Measurements from ENCODE around the gene KIN. TPM values are rescaled to one million over a fixed set of nuclear protein-coding genes. Genes with fewer than 3 reads are reported as not detected.

The KIN gene
- total RNA-seq, 2 donors from 2014 or later, result 6.3 to 8.6 TPM

- H3K9me3 ChIP-seq (ENCODE audit: control insufficient read depth, low read length, poor library complexity, severe bottlenecking), result no peaks in the 10 kb centered on the region
- ATAC-seq, result no peak
- H3K36me3 Mint-ChIP-seq (ENCODE audit: low read depth), result peaks cover 2% of the 10 kb centered on the region
- H3K27me3 Mint-ChIP-seq, result peaks cover 31% of the 10 kb centered on the region
- H3K27ac Mint-ChIP-seq, result no peak overlapping the region
- H3K4me3 Mint-ChIP-seq, result no peak overlapping the region
- no peak for DNase-seq
- no peaks in the 10 kb centered on the region for H3K4me1 Mint-ChIP-seq
These were observed 79.8 kb downstream of the KIN start for GRCh38 chr10:7707858-7708622.

GRCh38 chr10:7707102-7707501 is 80.7 kb downstream of the KIN start:
- no peaks in the 10 kb centered on the region for H3K9me3 ChIP-seq (ENCODE audit: control insufficient read depth, low read length, poor library complexity, severe bottlenecking)
- peaks cover 2% of the 10 kb centered on the region for H3K36me3 Mint-ChIP-seq (ENCODE audit: low read depth)
- H3K27me3 Mint-ChIP-seq, result peaks cover 32% of the 10 kb centered on the region
- no peaks in the 10 kb centered on the region for H3K4me1 Mint-ChIP-seq
- ATAC-seq (no peak), DNase-seq (no peak)
- H3K27ac Mint-ChIP-seq, result no peak overlapping the region
- no peak overlapping the region for H3K4me3 Mint-ChIP-seq

- Mint-ChIP-seq H3K4me3 (no peak overlapping the region), H3K36me3 (ENCODE audit: low read depth) (peaks cover 2% of the 10 kb centered on the region), H3K27ac (no peak overlapping the region), H3K4me1 (no peaks in the 10 kb centered on the region), H3K27me3 (peaks cover 27% of the 10 kb centered on the region)
- DNase-seq (no peak), ATAC-seq (no peak)
- H3K9me3 ChIP-seq (ENCODE audit: control insufficient read depth, low read length, poor library complexity, severe bottlenecking), result no peaks in the 10 kb centered on the region
These were observed 81.2 kb downstream of the KIN start for GRCh38 chr10:7706534-7707073.

- H3K4me3 Mint-ChIP-seq, result no peak overlapping the region
- DNase-seq (no peak), ATAC-seq (no peak)
- H3K9me3 ChIP-seq (ENCODE audit: control insufficient read depth, low read length, poor library complexity, severe bottlenecking), result no peaks in the 10 kb centered on the region
- H3K4me1 Mint-ChIP-seq, result no peaks in the 10 kb centered on the region
- H3K27ac Mint-ChIP-seq, result no peak overlapping the region
- H3K36me3 Mint-ChIP-seq (ENCODE audit: low read depth), result peaks cover 2% of the 10 kb centered on the region
- peaks cover 26% of the 10 kb centered on the region for H3K27me3 Mint-ChIP-seq
These were observed 82.5 kb downstream of the KIN start for GRCh38 chr10:7705341-7705740.

- Mint-ChIP-seq H3K4me3 (no peak overlapping the region), H3K4me1 (no peaks in the 10 kb centered on the region), H3K36me3 (ENCODE audit: low read depth) (peaks cover 2% of the 10 kb centered on the region), H3K27me3 (peaks cover 35% of the 10 kb centered on the region), H3K27ac (no peak overlapping the region)
- DNase-seq (no peak), ATAC-seq (no peak)
- no peaks in the 10 kb centered on the region for H3K9me3 ChIP-seq (ENCODE audit: control insufficient read depth, low read length, poor library complexity, severe bottlenecking)
These were observed 83.4 kb downstream of the KIN start for GRCh38 chr10:7704071-7705016.

- Mint-ChIP-seq H3K4me3 (no peak within 1 kb of the TSS), H3K27me3 (peaks cover 42% of the 10 kb centered on the region), H3K4me1 (no peaks in the 10 kb centered on the region), H3K36me3 (ENCODE audit: low read depth) (peaks cover 2% of the 10 kb centered on the region), H3K27ac (no peak within 1 kb of the TSS)
- ATAC-seq (no peak), DNase-seq (no peak)
- H3K9me3 ChIP-seq (ENCODE audit: control insufficient read depth, low read length, poor library complexity, severe bottlenecking), result no peaks in the 10 kb centered on the region
These were observed 84.7 kb downstream of the KIN start, which contains the start of gene ITIH2 for GRCh38 chr10:7703140-7703539. TSS of gene ITIH2 (plus strand) at chr10:7703316. CDS start at chr10:7703435, 119 bp downstream.

GRCh38 chr10:7702288-7702812 is 85.4 kb downstream of the KIN start:
- peaks cover 2% of the 10 kb centered on the region for H3K36me3 Mint-ChIP-seq (ENCODE audit: low read depth)
- H3K4me3 Mint-ChIP-seq, result no peak overlapping the region
- no peak overlapping the region for H3K27ac Mint-ChIP-seq
- H3K27me3 Mint-ChIP-seq, result peaks cover 50% of the 10 kb centered on the region
- no peaks in the 10 kb centered on the region for H3K9me3 ChIP-seq (ENCODE audit: control insufficient read depth, low read length, poor library complexity, severe bottlenecking)
- H3K4me1 Mint-ChIP-seq, result peaks cover 2% of the 10 kb centered on the region
- no peak for DNase-seq
- ATAC-seq, result no peak

GRCh38 chr10:7701158-7701742 is 86.5 kb downstream of the KIN start:
- H3K27me3 Mint-ChIP-seq, result peaks cover 44% of the 10 kb centered on the region
- no peak for DNase-seq
- H3K4me1 Mint-ChIP-seq, result peaks cover 2% of the 10 kb centered on the region
- no peak overlapping the region for H3K4me3 Mint-ChIP-seq
- H3K36me3 Mint-ChIP-seq (ENCODE audit: low read depth), result no peaks in the 10 kb centered on the region
- no peak overlapping the region for H3K27ac Mint-ChIP-seq
- no peaks in the 10 kb centered on the region for H3K9me3 ChIP-seq (ENCODE audit: control insufficient read depth, low read length, poor library complexity, severe bottlenecking)
- no peak for ATAC-seq

Other genes starting within 250 kb of the KIN start
- not detected for gene ITIH5, start 121.0 kb downstream of the KIN start, total RNA-seq
- not detected for gene ITIH2, start 84.7 kb downstream of the KIN start, total RNA-seq
- gene ATP5F1C, start 184 bp upstream of the KIN start, total RNA-seq, result 100 to 1,000 TPM; 115 to 117 TPM
- 10 to 100 TPM; 17.0 to 18.4 TPM for gene TAF3, start 30.5 kb upstream of the KIN start, total RNA-seq

Data from T-helper 17 cell (primary cell).